Measurements from ENCODE around the gene RNF114. TPM values are rescaled to one million over a fixed set of nuclear protein-coding genes. Genes with fewer than 3 reads are reported as not detected.

Gene RNF114
- polyA plus RNA-seq, 1 of the 3 experiments (the other 2 are of a cell fraction) = 55.0 TPM

GRCh38 chr20:49924247-49924646 is 11.9 kb upstream of the RNF114 start (continued):
- TF ChIP-seq TAF1 (IDR thresholded peaks at IDR 0.05; ENCODE audit: borderline replicate concordance, low read depth, low read length) (no peak), TCF12 (IDR thresholded peaks at IDR 0.05) (no peak), MEF2A (IDR thresholded peaks at IDR 0.05; ENCODE audit: borderline replicate concordance, low read depth) (no peak)

GRCh38 chr20:49925901-49926454 is 10.2 kb upstream of the RNF114 start:
- no peak overlapping the region for H3K4me3 ChIP-seq (ENCODE audit: low read depth in 2 of 2, low read length in 1 of 2)
- H3K9ac ChIP-seq = no peak overlapping the region
- H4K20me1 ChIP-seq (ENCODE audit: insufficient read depth) = no peaks in the 10 kb centered on the region
- H2AFZ ChIP-seq (ENCODE audit: low read depth) = no peak overlapping the region
- ChIA-PET CTCF (interaction anchor here (1.0 to 2.6 kb wide), 4 partner anchors 9 to 314 kb away, joined by 3 to 6 read pairs (median 4); partner anchors contain the start of gene SPATA2), POLR2A (no interaction called here)
- no peak overlapping the region for H3K4me2 ChIP-seq
- TF ChIP-seq USF1 (IDR thresholded peaks at IDR 0.05; ENCODE audit: borderline replicate concordance, low read depth) (no peak), SMC3 (IDR thresholded peaks at IDR 0.05; ENCODE audit: low read depth, low read length) (no peak), MEF2A (IDR thresholded peaks at IDR 0.05; ENCODE audit: borderline replicate concordance, low read depth) (no peak), EP300 (IDR thresholded peaks at IDR 0.05; ENCODE audit: borderline replicate concordance in 1 of 2, low read depth in 1 of 2, low read length in 1 of 2) (no peak), SIN3A (IDR thresholded peaks at IDR 0.05; ENCODE audit: borderline replicate concordance, low read depth, low read length) (no peak), ELF1 (IDR thresholded peaks at IDR 0.05) (no peak), GATA2 (CRISPR knock-in tag; IDR thresholded peaks at IDR 0.05) (no peak), EZH2phosphoT487 (IDR thresholded peaks at IDR 0.05; ENCODE audit: borderline replicate concordance, low read depth) (no peak), TCF12 (IDR thresholded peaks at IDR 0.05) (no peak), FOXJ3 (CRISPR knock-in tag; IDR thresholded peaks at IDR 0.05) (no peak), RFX5 (IDR thresholded peaks at IDR 0.05; ENCODE audit: low read length) (no peak), IRF3 (IDR thresholded peaks at IDR 0.05; ENCODE audit: low read depth, low read length) (no peak), CTCF (IDR thresholded peaks at IDR 0.05) (no peak), GABPA (IDR thresholded peaks at IDR 0.05; ENCODE audit: low read depth) (no peak)
- H3F3A ChIP-seq (replicated peaks; ENCODE audit: insufficient read depth) = peaks cover 12% of the 10 kb centered on the region
- no peak overlapping the region for H3K27ac ChIP-seq (ENCODE audit: low read depth in 2 of 2, low read length in 1 of 2)
- WGBS (ENCODE audit: low lambda C conversion rate) = 45% methylated on average over 2 of the region's 2 CpGs
- H3K9me2 ChIP-seq = no peaks in the 10 kb centered on the region
- no peaks in the 10 kb centered on the region for H3K79me2 ChIP-seq (ENCODE audit: insufficient read depth)
- H3K4me1 ChIP-seq (ENCODE audit: control insufficient read depth in 1 of 2, insufficient read depth in 2 of 2, low read depth in 1 of 2, low read length in 1 of 2) = no peaks in the 10 kb centered on the region
- DNase-seq = no peak
- no peaks in the 10 kb centered on the region for H3K36me3 ChIP-seq (replicated peaks in 1 of 2; ENCODE audit: control insufficient read depth in 1 of 2, insufficient read depth in 2 of 2, low read length in 1 of 2)
- no peaks in the 10 kb centered on the region for H3K27me3 ChIP-seq (ENCODE audit: insufficient read depth)
- no peaks in the 10 kb centered on the region for H3K9me3 ChIP-seq
